ENCODE data around the gene BHLHE23. TPM values are rescaled to one million over a fixed set of nuclear protein-coding genes. Genes with fewer than 3 reads are reported as not detected.

BHLHE23 gene
- total RNA-seq, 2 experiments from 2014 or later, result not detected

- Histone ChIP-seq H3K36me3 (ENCODE audit: insufficient read depth, low read length) (no peaks in the 10 kb centered on the region), H3K4me3 (ENCODE audit: low read depth, low read length, poor library complexity, severe bottlenecking) (no peak overlapping the region)
- no TSS peak for BruUV-seq (replicated peaks)
Measured at GRCh38 chr20:63008541-63009044, 1.8 kb upstream of the BHLHE23 start.

GRCh38 chr20:63007646-63008488, 1.1 kb upstream of the BHLHE23 start:
- H3K79me2 ChIP-seq (ENCODE audit: insufficient read depth, low read depth, low read length), result no peaks in the 10 kb centered on the region
- H4K20me1 ChIP-seq (ENCODE audit: insufficient read depth, low read length), result no peaks in the 10 kb centered on the region
- H3K4me3 ChIP-seq (ENCODE audit: low read depth, low read length, poor library complexity, severe bottlenecking), result no peak overlapping the region
- H3K9me2 ChIP-seq (ENCODE audit: insufficient read depth, low read length), result no peaks in the 10 kb centered on the region
- H3K4me1 ChIP-seq (ENCODE audit: insufficient read depth, low read length, poor library complexity, severe bottlenecking), result peaks cover 4% of the 10 kb centered on the region
- no peak overlapping the region for H3K27ac ChIP-seq (ENCODE audit: low read depth, low read length, poor library complexity, severe bottlenecking)
- H2AFZ ChIP-seq (ENCODE audit: low read length), result no peak overlapping the region
- H3K9me3 ChIP-seq (ENCODE audit: low read length), result peaks cover 4% of the 10 kb centered on the region; the same call in 1 of the 2 replicates
- no peaks in the 10 kb centered on the region for H3K36me3 ChIP-seq (ENCODE audit: insufficient read depth, low read length)
- CTCF ChIA-PET (ENCODE audit: unreplicated experiment), result no interaction called here
- POLR2A ChIA-PET, result no interaction called here
- no TSS peak for BruUV-seq (replicated peaks)
- no peak overlapping the region for H3K4me2 ChIP-seq (ENCODE audit: low read length)
- intact Hi-C loops (cut with micrococcal nuclease; ENCODE audit: unreplicated experiment), result loop anchor here (10.0 kb wide), 1 partner anchor 53 kb away; the partner anchor contains the start of gene SLC17A9
- TF ChIP-seq CTCF (conservative IDR thresholded peaks at IDR 0.05; ENCODE audit: low read length), result no peak
- TF ChIP-seq EZH2phosphoT487 (IDR thresholded peaks at IDR 0.05; ENCODE audit: borderline replicate concordance, low read depth, low read length), result no peak
- no peak for DNase-seq (ENCODE audit: low spot score)

More at GRCh38 chr20:63008541-63009044, 1.8 kb upstream of the BHLHE23 start:
- Histone ChIP-seq H3K4me2 (ENCODE audit: low read length) (peak overlapping the region; percentile 39), H3K79me2 (ENCODE audit: insufficient read depth, low read depth, low read length) (no peaks in the 10 kb centered on the region), H3K9me2 (ENCODE audit: insufficient read depth, low read length) (no peaks in the 10 kb centered on the region), H3K9me3 (ENCODE audit: low read length) (peaks cover 11% of the 10 kb centered on the region; the same call in 1 of the 2 replicates), H3K27ac (ENCODE audit: low read depth, low read length, poor library complexity, severe bottlenecking) (no peak overlapping the region), H3K4me1 (ENCODE audit: insufficient read depth, low read length, poor library complexity, severe bottlenecking) (peaks cover 4% of the 10 kb centered on the region), H4K20me1 (ENCODE audit: insufficient read depth, low read length) (no peaks in the 10 kb centered on the region), H2AFZ (ENCODE audit: low read length) (no peak overlapping the region)
- intact Hi-C loops (cut with micrococcal nuclease; ENCODE audit: unreplicated experiment), result loop anchor here (1.0 to 10.0 kb wide), 4 partner anchors 36 to 185 kb away; partner anchors contain the start of gene SLC17A9
- ChIA-PET CTCF (ENCODE audit: unreplicated experiment) (interaction anchor here (1.0 kb wide), 1 partner anchor 30 kb away, joined by 3 read pairs; no protein-coding TSS in a partner anchor), POLR2A (no interaction called here)
- no peak for TF ChIP-seq CTCF (conservative IDR thresholded peaks at IDR 0.05; ENCODE audit: low read length)
- TF ChIP-seq EZH2phosphoT487 (IDR thresholded peaks at IDR 0.05; ENCODE audit: borderline replicate concordance, low read depth, low read length), result no peak
- DNase-seq (ENCODE audit: low spot score), result no peak

GRCh38 chr20:63007360-63007645, 539 bp upstream of the BHLHE23 start:
- TF ChIP-seq EZH2phosphoT487 (IDR thresholded peaks at IDR 0.05; ENCODE audit: borderline replicate concordance, low read depth, low read length), result no peak
- Histone ChIP-seq H3K4me1 (ENCODE audit: insufficient read depth, low read length, poor library complexity, severe bottlenecking) (peaks cover 4% of the 10 kb centered on the region), H3K4me2 (ENCODE audit: low read length) (no peak overlapping the region), H3K36me3 (ENCODE audit: insufficient read depth, low read length) (no peaks in the 10 kb centered on the region), H3K4me3 (ENCODE audit: low read depth, low read length, poor library complexity, severe bottlenecking) (no peak overlapping the region), H4K20me1 (ENCODE audit: insufficient read depth, low read length) (no peaks in the 10 kb centered on the region), H3K9me3 (ENCODE audit: low read length) (no peaks in the 10 kb centered on the region), H2AFZ (ENCODE audit: low read length) (no peak overlapping the region), H3K9me2 (ENCODE audit: insufficient read depth, low read length) (no peaks in the 10 kb centered on the region), H3K79me2 (ENCODE audit: insufficient read depth, low read depth, low read length) (no peaks in the 10 kb centered on the region), H3K27ac (ENCODE audit: low read depth, low read length, poor library complexity, severe bottlenecking) (no peak overlapping the region)
- POLR2A ChIA-PET, result no interaction called here
- intact Hi-C loops (cut with micrococcal nuclease; ENCODE audit: unreplicated experiment), result loop anchor here (10.0 kb wide), 1 partner anchor 53 kb away; the partner anchor contains the start of gene SLC17A9
- DNase-seq (ENCODE audit: low spot score), result no peak
- no TSS peak for BruUV-seq (replicated peaks)
- CTCF ChIA-PET (ENCODE audit: unreplicated experiment), result no interaction called here

Data from OCI-LY7 (cell line).